ENCODE measurements around the gene MED8.

DNA sequence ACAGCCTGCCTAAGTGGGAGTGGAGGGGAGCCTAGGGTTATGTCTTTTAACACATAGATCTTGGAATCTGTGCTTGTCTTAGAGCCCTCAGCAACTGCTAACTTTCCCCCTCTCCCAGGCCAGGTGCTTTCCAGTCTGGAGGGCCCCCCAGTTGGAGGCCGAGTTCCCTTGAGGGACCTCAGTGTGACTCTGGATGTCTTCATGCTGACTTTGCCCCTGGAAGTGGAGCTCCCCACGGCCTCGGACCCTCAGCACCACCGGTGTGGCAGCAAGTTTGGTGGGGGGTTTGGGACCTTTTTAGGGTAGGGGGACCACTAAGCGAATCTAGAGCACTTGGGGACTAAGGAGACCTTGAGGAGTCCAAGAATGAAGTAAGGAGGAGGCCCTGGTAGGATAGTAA, 41.2 kb upstream of the MED8 start:
- TF ChIP-seq, protein P1, sequence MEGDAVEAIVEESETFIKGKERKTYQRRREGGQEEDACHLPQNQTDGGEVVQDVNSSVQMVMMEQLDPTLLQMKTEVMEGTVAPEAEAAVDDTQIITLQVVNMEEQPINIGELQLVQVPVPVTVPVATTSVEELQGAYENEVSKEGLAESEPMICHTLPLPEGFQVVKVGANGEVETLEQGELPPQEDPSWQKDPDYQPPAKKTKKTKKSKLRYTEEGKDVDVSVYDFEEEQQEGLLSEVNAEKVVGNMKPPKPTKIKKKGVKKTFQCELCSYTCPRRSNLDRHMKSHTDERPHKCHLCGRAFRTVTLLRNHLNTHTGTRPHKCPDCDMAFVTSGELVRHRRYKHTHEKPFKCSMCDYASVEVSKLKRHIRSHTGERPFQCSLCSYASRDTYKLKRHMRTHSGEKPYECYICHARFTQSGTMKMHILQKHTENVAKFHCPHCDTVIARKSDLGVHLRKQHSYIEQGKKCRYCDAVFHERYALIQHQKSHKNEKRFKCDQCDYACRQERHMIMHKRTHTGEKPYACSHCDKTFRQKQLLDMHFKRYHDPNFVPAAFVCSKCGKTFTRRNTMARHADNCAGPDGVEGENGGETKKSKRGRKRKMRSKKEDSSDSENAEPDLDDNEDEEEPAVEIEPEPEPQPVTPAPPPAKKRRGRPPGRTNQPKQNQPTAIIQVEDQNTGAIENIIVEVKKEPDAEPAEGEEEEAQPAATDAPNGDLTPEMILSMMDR (IDR thresholded peaks at IDR 0.05), result no peak
- no peak for TF ChIP-seq POLR2A (IDR thresholded peaks at IDR 0.05; ENCODE audit: low read depth)
- no peak for TF ChIP-seq POLR2AphosphoS5 (IDR thresholded peaks at IDR 0.05)
- TF ChIP-seq EP300 (IDR thresholded peaks at IDR 0.05), result no peak
